WI38 (cell line): ENCODE results near the gene SH3RF1.

Source experiments
- H3K4me3 ChIP-seq: 2 replicates; pipeline ENCODE4 v1.5.1; 2011; ENCODE audit warnings: low read depth, mild to moderate bottlenecking, control low read depth, low read length
- TF ChIP-seq, protein P1 (sequence below): IDR thresholded peaks from 2 replicates; pipeline ENCODE4 v1.5.1; 2012; ENCODE audit warnings: low read depth, mild to moderate bottlenecking, control low read depth, low read length

SH3RF1 gene

GRCh38 chr4:169108303-169108702, 162.5 kb downstream of the SH3RF1 start:
- TF ChIP-seq, protein P1, sequence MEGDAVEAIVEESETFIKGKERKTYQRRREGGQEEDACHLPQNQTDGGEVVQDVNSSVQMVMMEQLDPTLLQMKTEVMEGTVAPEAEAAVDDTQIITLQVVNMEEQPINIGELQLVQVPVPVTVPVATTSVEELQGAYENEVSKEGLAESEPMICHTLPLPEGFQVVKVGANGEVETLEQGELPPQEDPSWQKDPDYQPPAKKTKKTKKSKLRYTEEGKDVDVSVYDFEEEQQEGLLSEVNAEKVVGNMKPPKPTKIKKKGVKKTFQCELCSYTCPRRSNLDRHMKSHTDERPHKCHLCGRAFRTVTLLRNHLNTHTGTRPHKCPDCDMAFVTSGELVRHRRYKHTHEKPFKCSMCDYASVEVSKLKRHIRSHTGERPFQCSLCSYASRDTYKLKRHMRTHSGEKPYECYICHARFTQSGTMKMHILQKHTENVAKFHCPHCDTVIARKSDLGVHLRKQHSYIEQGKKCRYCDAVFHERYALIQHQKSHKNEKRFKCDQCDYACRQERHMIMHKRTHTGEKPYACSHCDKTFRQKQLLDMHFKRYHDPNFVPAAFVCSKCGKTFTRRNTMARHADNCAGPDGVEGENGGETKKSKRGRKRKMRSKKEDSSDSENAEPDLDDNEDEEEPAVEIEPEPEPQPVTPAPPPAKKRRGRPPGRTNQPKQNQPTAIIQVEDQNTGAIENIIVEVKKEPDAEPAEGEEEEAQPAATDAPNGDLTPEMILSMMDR = no peak
- no peak overlapping the region for H3K4me3 ChIP-seq

DNA sequence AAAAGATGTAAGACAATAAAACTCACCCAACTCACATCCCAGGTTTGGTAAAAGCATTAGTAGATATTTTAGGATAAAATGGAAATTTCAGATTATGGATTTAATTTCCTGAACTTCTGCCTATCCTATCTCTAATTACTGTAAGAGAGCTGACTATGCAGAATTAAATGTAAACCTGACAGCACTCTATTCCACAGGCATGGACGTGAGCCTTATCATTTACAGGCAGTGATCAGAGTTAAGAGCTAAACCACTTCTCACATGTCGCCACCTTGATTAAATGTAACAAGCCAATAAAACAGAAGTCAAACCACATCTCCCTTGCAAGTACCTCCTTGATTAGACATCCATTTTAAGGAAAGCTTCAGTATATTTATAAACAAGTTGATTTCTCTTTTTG, 163.2 kb downstream of the SH3RF1 start:
- no peak overlapping the region for H3K4me3 ChIP-seq
- TF ChIP-seq, protein P1 = no peak

DNA sequence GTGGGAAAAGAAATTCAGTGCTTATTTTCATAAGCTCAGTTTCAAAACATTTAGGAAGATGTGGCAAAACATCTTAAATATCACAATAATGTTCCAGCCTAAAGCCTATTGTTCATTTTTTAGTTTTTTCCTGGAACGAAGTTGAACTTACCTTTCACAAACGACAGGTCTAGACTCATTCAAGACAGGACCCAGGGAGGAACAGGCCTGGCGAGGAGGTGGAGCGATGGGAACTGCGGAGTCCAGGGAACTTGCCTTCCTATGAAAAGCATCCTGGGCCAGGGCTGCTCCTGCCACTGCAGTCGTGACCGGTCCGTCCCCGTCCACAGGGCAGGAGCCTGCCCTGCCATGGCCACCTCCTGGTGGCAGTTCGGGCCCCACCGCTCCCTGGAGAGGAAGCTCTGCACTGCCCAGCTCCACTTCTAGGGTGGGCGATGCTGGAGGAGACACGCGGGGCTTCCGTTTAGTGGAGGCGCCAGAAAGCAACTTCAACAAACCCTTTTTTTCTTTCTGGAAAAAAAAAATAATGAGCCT, 164.0 kb downstream of the SH3RF1 start:
- H3K4me3 ChIP-seq = no peak overlapping the region
- TF ChIP-seq, protein P1 = no peak

- no peak overlapping the region for H3K4me3 ChIP-seq
- TF ChIP-seq, protein P1 = no peak
Observed at GRCh38 chr4:169105620-169106019, 165.1 kb downstream of the SH3RF1 start.

DNA sequence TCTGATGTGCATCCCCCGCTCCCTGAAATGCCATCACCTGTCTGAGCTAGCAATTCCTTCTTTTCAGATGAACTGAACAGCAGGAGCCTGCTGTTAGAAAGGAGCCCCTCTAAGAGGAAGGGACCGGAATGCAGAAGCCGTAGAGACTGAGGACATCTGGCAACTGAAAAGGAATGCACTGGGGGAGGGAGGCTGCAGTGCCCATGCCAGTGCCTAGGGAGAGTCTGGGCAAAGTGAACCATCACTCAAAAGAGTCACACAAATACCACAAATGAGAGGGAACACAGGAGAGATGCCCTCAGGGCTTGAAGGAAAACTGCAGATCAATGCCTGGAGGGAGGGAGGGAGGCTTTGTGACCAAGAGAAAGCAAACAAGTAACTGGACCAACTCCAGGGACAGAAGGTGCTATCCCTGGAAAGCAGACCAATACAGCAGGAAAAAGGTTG, 166.8 kb downstream of the SH3RF1 start:
- H3K4me3 ChIP-seq = no peak overlapping the region
- TF ChIP-seq, protein P1 = no peak

GRCh38 chr4:169102026-169102425, 168.7 kb downstream of the SH3RF1 start:
- TF ChIP-seq, protein P1 = no peak
- H3K4me3 ChIP-seq = no peak overlapping the region

DNA sequence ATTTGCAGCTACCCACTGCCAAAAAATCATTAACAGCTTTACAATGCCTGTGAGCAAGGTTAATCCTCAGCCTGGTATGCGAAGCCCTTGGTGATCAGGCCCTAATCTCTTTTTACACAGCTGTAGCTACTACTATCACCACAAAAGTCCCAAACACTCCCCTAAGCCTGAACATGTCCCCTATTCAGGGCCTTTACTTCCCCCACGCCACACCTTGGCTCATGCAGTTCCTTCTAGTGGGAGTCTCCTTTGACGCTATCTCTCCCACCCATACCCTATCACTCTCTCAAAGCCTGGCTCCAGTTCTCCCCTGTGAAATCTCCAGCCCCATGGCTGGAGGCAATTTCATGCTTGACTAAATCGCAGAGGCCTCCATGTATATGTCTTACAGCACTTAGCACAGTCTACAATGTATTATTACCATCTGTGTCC, 170.1 kb downstream of the SH3RF1 start:
- TF ChIP-seq, protein P1 = no peak
- no peak overlapping the region for H3K4me3 ChIP-seq
